GM19035 (cell line): Measurements from ENCODE around the gene ENAH.
"Not testable (repeated sequence)": the region's sequence is repeated elsewhere in the genome, so short reads cannot be mapped to it uniquely, and the experiment has no call there.

Experiments used
- ATAC-seq: cut with Tn5 transposase; IDR thresholded peaks from one replicate; pipeline ENCODE4 v1.9.1; 2021; ENCODE audit not compliant: unreplicated experiment

ENAH gene

DNA sequence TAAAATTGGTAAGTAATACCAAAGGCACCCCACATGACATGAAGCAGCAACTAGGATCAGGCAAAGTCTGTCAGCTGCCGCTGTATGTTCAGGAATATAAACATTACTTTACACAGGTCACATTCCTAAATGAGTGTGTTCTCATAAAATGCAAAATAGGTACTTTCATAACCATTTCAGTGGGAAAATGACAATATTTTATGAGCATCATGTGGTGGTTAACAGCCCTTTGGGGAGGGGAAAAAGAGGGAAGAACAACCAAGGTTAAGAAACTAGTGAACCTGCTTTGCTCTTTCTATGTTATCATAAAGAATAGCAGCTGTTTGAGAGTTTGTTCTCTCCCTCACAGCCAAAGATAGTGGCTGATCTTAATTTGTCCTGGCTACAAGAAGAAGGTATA, 119.7 kb downstream of the ENAH start:
- ATAC-seq: no peak

GRCh38 chr1:225532240-225532944, 120.5 kb downstream of the ENAH start:
- ATAC-seq: no peak

DNA sequence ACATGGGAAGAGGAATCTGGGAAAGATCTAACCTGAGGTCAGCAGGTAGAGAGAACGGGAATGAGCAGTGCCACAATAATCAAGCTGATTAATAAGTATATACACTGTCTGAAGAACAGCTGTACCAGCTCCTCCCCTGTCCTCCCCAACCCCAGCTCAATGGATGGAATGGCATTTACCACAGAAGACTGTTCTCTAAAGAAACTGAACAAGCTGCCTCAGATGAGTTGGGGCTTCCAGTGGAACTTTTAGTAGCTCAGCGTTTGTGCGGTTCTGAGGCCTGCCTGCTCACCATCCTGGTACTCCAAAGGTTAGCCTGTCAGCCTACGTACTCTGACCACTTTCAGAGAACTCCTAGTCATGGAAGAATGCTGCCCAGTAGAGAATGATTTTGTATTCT, 123.2 kb downstream of the ENAH start:
- no peak for ATAC-seq

DNA sequence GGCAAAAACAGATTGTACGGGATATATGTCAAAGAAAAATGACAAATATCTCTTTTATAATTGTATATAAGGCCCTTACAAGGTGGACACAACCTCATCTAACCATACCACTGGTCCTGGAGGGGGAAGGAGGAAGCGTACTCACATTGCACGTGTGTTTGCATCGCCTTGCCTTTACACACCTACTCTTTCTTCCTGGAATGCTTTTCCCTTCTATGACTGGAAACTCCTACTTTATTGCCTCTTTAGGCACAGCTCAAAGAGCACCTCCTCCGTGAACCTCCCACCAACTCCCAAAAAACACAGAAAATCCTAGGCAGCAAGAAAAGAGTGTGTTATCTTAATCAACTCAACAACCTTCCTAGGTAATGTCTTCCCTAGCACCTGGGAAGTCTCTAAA, 125.3 kb downstream of the ENAH start:
- no peak for ATAC-seq

GRCh38 chr1:225526878-225527277, 126.0 kb downstream of the ENAH start:
- ATAC-seq: no peak

GRCh38 chr1:225525377-225525776, 127.5 kb downstream of the ENAH start:
- ATAC-seq: no peak

DNA sequence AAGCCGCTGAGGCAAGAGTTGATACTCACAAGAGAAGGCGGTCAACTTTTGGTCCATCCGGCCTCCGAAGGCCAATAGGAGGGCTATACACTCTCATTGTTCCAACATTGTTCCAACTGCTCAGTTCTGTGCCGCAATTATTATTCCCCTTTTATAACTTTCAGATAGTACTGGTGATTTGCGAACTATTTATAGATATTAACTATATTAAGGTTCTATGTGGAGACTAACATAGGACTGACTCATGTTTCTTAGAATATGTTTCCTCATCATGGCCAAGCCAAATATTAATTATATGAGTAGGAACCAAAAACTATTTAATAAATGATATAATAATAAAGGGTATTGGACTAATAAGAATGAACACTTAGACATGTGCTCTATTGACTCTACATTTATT, 128.4 kb downstream of the ENAH start:
- ATAC-seq: no peak

GRCh38 chr1:225523263-225523950, 129.5 kb downstream of the ENAH start:
- ATAC-seq: no peak

DNA sequence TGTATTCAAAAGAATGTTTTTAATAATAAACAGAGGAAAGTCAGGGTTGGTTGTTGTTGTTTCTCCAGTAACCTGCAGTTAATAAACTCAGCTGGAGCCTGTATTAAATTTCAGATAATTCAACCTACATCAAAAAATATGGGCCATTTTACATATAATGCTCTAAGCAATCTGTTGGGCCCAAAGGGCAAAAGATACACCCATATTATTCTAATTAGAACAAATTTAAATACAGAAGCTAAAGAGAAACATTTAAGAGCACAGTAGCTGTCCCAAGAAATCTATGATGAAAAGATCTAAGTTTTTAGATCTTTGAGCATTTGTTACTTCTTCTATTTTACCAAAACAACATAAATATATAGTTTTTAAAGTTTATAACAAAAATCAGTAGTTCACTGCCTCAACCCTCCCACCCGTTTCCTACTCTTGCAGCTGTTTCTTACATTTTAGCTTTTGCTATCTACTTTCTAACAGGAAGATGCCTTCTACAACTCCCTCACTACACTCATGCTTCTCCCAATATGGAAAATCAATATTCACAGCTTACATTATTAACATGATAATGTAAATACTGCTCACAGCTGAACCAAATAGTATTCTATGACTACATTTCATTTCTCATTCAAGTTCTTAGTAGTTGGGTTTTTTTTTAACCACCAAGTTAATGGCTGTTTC, 130.2 kb downstream of the ENAH start:
- no peak for ATAC-seq

DNA sequence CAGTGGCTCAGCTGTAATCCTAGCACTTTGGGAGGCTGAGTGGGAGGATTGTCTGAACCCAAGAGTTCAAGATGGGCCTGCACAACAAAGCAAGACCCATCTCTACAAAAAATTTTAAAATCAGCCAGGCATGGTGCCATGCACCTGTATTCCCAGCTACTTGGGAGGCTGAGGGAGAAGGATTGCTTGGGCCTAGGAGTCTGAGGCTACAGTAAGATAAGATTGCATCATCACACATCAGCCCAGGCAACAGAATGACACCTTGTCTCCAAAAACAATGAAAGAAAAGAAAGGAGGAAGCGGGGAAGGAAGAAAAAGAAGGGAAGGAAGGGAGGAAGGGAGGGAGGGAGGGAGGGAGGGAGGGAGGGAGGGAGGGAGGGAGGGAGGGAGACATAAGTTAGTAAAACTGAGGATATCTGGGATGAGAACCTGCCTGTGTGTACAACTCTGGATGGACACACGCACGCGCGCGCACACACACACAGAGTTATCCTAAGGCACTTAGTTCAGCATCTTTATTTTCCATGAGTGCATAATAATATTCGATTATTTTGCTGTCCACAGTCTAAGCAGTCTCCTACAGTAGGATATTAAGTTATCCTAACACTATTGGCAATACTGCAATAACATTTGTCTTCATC, 132.2 kb downstream of the ENAH start:
- ATAC-seq: no peak

DNA sequence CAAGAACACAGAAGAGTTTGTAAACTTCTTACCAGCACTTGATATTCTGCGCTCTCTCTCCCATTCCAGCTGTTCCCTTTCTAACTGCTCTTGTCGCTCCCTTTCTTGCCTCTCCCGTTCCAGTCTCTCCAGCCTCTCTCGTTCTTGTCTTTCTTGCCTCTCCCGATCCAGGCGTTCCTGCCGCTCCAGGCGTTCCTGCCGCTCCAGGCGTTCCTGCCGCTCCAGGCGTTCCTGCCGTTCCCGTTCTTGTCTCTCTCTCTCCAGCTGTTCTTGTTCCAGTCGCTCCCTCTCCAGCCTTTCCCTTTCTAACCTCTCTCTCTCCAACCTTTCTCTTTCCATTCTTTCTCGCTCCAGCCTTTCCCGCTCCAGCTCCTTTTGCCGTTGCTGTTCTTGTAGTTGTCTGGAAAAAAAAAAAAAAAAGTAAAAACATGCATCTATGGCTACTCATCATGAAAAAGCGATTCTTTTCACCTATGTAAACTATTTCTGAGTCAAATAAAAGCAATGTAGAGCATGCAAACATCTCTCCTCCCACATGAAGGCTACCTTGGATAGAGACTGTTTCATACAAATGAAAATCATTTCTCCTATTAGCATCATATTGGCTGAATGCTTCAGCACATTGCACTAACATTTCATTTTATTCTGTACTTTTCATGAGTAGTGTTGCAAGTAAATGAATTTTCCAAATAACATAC, 133.6 kb downstream of the ENAH start:
- no peak for ATAC-seq

GRCh38 chr1:225517697-225518096, 135.2 kb downstream of the ENAH start:
- no peak for ATAC-seq

DNA sequence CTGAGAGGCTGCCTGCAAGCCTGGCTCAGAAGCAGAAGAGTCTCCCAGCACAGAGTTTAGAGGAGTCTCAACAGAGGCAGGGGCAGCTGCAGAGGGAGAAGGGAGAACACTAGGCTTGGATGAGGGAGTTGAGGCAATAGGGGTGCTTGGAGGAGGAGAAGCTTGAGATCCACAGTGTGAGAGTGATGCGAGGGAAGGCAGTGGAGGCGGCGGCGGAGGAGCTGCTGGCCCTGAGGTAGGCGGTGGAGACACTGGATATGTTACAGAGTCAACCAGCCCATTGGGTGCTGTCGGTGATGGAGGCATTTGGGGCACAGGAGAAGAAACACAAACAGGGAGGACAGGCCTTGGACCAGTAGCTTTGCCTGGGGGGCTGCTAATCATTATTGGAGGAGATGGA, 135.7 kb downstream of the ENAH start:
- ATAC-seq: no peak

- no peak for ATAC-seq
Observed at GRCh38 chr1:225514671-225515081, 138.2 kb downstream of the ENAH start.

DNA sequence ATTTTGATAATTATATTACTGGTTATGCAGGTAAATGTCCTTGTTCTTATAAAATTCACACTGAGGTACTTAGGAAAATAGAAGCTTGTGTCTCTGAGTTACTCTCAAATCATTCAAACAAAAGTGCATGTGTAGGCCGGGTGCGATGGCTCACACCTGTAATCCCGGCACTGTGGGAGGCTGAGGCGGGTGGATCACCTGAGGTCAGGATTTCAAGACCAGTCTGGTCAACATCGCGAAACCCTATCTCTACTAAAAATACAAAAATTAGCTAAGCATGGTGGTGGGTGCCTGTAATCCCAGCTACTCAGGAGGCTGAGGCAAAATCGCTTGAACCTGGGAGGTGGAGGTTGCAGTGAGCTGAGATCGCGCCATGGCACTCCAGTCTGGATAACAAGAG, 139.3 kb downstream of the ENAH start:
- ATAC-seq: not testable (repeated sequence)

DNA sequence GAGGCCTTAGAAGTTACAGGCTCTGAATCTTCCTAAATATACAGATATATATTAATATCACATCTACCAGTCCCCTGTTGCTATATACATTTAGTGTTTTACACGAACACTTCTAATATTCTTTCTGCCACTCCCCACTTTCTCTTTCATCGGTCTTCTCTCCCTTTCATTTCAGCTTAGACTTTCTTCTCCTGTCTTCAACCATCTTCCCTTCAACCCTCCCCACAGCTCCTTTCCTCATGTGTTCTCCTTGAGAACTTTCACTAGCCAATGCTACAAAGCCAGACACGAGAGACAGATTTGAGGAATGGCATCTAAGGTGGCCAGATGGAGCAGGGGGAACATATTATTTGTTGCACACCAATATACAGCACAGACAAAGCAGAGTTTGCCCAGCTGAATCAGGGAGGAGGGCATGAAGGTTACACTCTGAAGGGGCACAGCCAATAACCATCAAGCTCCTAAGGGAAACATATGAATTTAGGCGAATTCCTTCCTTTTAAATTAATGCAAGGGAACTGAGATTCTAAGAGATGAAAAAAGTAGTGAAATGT, 141.0 kb downstream of the ENAH start:
- ATAC-seq: no peak

- not testable (repeated sequence) for ATAC-seq
Observed at GRCh38 chr1:225510740-225511139, 142.2 kb downstream of the ENAH start.

GRCh38 chr1:225509770-225510169, 143.2 kb downstream of the ENAH start:
- no peak for ATAC-seq

DNA sequence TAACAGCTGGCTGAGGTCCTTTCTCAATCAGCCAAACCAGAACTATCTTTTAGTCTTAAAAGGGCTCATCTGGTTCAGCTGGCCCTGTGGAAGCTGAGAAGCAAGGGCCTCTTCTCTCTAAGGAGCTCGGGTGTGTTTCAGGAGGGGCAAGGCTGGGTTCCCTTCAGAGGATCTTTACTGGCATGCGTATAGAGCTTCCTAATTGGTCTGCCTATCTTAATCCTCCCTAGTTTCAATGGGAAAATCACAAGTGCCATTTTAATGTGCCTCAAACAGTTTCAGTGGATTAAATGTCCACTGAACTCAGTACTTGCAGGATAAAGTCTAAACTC, 143.6 kb downstream of the ENAH start:
- ATAC-seq: no peak

DNA sequence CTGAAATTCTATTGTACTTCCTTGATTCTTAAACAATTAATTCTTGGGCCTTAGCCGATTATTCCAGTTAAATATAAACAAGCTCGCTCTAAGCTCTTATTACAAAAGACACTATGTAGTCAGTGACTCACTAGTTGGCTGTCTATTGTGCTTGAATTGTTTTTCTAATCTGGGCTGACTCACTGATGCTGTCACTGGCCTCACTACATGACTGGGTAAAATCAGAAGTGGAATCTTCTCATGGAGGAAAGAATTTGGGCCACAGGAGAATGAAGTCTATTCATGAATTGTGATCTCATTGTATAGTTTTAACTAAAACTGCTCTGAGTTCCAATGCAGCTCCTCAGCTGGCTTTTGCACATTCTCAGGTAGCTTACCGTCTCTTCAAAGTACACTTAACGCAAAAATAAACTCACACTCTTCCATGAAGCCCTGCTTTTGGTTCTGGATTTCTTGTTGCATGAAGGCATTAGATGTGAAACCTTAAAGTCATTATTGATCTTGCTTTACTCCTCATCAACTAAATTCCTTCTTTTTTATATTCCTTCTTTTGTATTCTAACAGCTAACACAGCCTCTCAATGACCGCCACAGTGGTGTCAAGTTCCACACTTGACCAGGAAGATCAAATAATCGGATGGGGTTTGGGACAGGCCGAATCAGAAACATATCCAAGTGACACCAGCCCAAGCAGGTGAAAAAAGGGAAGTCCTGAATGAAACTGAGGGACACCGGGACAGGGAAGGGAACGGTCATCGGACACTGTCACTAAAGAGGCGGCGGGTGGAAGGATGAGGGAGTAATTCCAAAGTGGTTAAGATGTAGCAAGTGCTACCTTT, 144.2 kb downstream of the ENAH start:
- no peak for ATAC-seq
